ENCODE results near the gene HCAR1.

GRCh38 chr12:122721057-122721545 lies 9.5 kb downstream of the HCAR1 start:
- TF ChIP-seq CTCF (IDR thresholded peaks at IDR 0.05): no peak
- no peak for TF ChIP-seq POLR2A (IDR thresholded peaks at IDR 0.05)
